Measurements from ENCODE around the gene CRELD1. TPM values are rescaled to one million over a fixed set of nuclear protein-coding genes. Genes with fewer than 3 reads are reported as not detected.
A peak's percentile ranks its signal among the peaks of the same experiment; 100 is the strongest.

The CRELD1 gene
- total and polyA plus RNA-seq, 4 donors = 28.0 to 60.1 (median 41.7) TPM

DNA sequence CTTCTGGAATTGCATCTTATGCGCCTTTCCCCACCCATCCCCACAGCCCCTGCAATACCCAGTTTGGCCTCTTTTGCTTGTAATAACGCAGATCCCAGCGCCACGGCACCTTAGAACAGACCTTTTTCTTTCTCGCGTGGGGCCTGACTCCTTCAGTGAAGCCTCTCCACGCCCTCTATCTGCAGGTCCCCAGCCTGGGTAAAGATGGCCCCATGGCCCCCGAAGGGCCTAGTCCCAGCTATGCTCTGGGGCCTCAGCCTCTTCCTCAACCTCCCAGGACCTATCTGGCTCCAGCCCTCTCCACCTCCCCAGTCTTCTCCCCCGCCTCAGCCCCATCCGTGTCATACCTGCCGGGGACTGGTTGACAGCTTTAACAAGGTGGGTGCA lies 594 bp downstream of the CRELD1 start:
- H3K27ac ChIP-seq (ENCODE audit: low read depth in 1 of 2, low read length in 1 of 2) = peak overlapping the region; percentile 86 to 93
- H3K4me1 ChIP-seq (ENCODE audit: control insufficient read depth in 5 of 5, insufficient read depth in 5 of 5, low read length in 5 of 5) = peaks cover 0 to 17% (median 2%) of the 10 kb centered on the region in 5 donors
- H3K36me3 ChIP-seq (ENCODE audit: control insufficient read depth in 4 of 4, insufficient read depth in 4 of 4, low read length in 4 of 4) = peaks cover 4 to 29% (median 15%) of the 10 kb centered on the region in 4 donors
- H3K27me3 ChIP-seq (ENCODE audit: control insufficient read depth in 3 of 3, insufficient read depth in 3 of 3, low read length in 2 of 3) = no peaks in the 10 kb centered on the region
- H3K9ac ChIP-seq (ENCODE audit: insufficient read depth in 1 of 2, low read length in 2 of 2) = peak overlapping the region; percentile 50 to 88
- WGBS, 2 donors = 17 to 18% methylated on average over 11 of the region's 11 CpGs
- DNase-seq (peak in 1 of 3 donors; percentile 66), ATAC-seq (ENCODE audit: insufficient read depth, low FRiP score) (no peak)
- H3K4me3 ChIP-seq = peak overlapping the region; percentile 60
- H3K9me3 ChIP-seq (ENCODE audit: control insufficient read depth in 4 of 4, insufficient read depth in 3 of 4, low read length in 3 of 4) = no peaks in the 10 kb centered on the region
- TF ChIP-seq, protein P1, sequence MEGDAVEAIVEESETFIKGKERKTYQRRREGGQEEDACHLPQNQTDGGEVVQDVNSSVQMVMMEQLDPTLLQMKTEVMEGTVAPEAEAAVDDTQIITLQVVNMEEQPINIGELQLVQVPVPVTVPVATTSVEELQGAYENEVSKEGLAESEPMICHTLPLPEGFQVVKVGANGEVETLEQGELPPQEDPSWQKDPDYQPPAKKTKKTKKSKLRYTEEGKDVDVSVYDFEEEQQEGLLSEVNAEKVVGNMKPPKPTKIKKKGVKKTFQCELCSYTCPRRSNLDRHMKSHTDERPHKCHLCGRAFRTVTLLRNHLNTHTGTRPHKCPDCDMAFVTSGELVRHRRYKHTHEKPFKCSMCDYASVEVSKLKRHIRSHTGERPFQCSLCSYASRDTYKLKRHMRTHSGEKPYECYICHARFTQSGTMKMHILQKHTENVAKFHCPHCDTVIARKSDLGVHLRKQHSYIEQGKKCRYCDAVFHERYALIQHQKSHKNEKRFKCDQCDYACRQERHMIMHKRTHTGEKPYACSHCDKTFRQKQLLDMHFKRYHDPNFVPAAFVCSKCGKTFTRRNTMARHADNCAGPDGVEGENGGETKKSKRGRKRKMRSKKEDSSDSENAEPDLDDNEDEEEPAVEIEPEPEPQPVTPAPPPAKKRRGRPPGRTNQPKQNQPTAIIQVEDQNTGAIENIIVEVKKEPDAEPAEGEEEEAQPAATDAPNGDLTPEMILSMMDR (IDR thresholded peaks at IDR 0.05; ENCODE audit: control extremely low read depth, extremely low read depth) = no peak

DNA sequence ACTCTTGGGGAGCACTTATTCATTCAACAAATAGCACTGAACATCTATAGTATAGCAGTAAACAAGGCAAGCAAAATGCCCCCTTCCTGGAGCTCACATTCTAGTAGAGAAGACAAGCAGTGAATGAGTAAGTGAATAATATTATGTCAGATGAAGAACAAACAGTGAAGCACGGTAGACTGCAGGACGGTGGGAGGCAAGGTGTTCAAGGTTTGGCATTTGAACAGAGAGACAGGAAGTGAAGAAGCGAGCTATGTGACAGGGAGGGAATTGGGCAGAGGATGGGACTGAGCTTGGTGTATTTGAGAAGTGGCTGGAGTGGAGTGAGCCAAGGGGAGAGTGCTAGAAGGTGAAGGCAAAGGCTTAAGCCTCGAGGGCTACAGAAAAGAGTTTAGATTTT lies 1.4 kb downstream of the CRELD1 start:
- H3K36me3 ChIP-seq (ENCODE audit: control insufficient read depth in 4 of 4, insufficient read depth in 4 of 4, low read length in 4 of 4) = peaks cover 0 to 24% (median 11%) of the 10 kb centered on the region in 4 donors
- H3K27ac ChIP-seq (ENCODE audit: low read depth in 1 of 2, low read length in 1 of 2) = no peak overlapping the region
- peak overlapping the region in 1 of 2 donors; percentile 88 for H3K9ac ChIP-seq (ENCODE audit: insufficient read depth in 1 of 2, low read length in 2 of 2)
- peaks cover 0 to 17% (median 2%) of the 10 kb centered on the region in 5 donors for H3K4me1 ChIP-seq (ENCODE audit: control insufficient read depth in 5 of 5, insufficient read depth in 5 of 5, low read length in 5 of 5)
- WGBS, 2 donors = 52 to 63% methylated on average over 4 of the region's 4 CpGs
- no peak overlapping the region for H3K4me3 ChIP-seq
- DNase-seq (no peak), ATAC-seq (ENCODE audit: insufficient read depth, low FRiP score) (no peak)
- no peaks in the 10 kb centered on the region for H3K9me3 ChIP-seq (ENCODE audit: control insufficient read depth in 4 of 4, insufficient read depth in 3 of 4, low read length in 3 of 4)
- TF ChIP-seq, protein P1 (IDR thresholded peaks at IDR 0.05; ENCODE audit: control extremely low read depth, extremely low read depth) = no peak
- H3K27me3 ChIP-seq (ENCODE audit: control insufficient read depth in 3 of 3, insufficient read depth in 3 of 3, low read length in 2 of 3) = no peaks in the 10 kb centered on the region

- TF ChIP-seq, protein P1 (IDR thresholded peaks at IDR 0.05; ENCODE audit: control extremely low read depth, extremely low read depth) = no peak
- peaks cover 0 to 24% (median 7%) of the 10 kb centered on the region in 4 donors for H3K36me3 ChIP-seq (ENCODE audit: control insufficient read depth in 4 of 4, insufficient read depth in 4 of 4, low read length in 4 of 4)
- no peak overlapping the region for H3K4me3 ChIP-seq
- no peaks in the 10 kb centered on the region for H3K27me3 ChIP-seq (ENCODE audit: control insufficient read depth in 3 of 3, insufficient read depth in 3 of 3, low read length in 2 of 3)
- peaks cover 0 to 17% (median 2%) of the 10 kb centered on the region in 5 donors for H3K4me1 ChIP-seq (ENCODE audit: control insufficient read depth in 5 of 5, insufficient read depth in 5 of 5, low read length in 5 of 5)
- H3K27ac ChIP-seq (ENCODE audit: low read depth in 1 of 2, low read length in 1 of 2) = no peak overlapping the region
- no peak overlapping the region for H3K9ac ChIP-seq (ENCODE audit: insufficient read depth in 1 of 2, low read length in 2 of 2)
- WGBS, 2 donors = 59 to 86% methylated on average over 5 of the region's 5 CpGs
- ATAC-seq (ENCODE audit: insufficient read depth, low FRiP score) (no peak), DNase-seq (no peak)
- no peaks in the 10 kb centered on the region for H3K9me3 ChIP-seq (ENCODE audit: control insufficient read depth in 4 of 4, insufficient read depth in 3 of 4, low read length in 3 of 4)
These were observed 2.4 kb downstream of the CRELD1 start for GRCh38 chr3:9935966-9936510.

All from lung (tissue), 12 donors.